ENCODE data around the gene RNF151. TPM values are rescaled to one million over a fixed set of nuclear protein-coding genes. Genes with fewer than 3 reads are reported as not detected.

The RNF151 gene
- total and polyA plus RNA-seq, 2 of the 13 experiments (the other 11 are each of a cell fraction or from before 2014, with no cell fraction given) = not detected

GRCh38 chr16:1963806-1964505 is 2.7 kb upstream of the RNF151 start:
- WGBS (ENCODE audit: low lambda C conversion rate) = 2% methylated on average over 29 of the region's 44 CpGs
- POLR2A ChIA-PET = interaction anchor here (0.5 to 7.4 kb wide), 48 partner anchors 8 to 288 kb away, joined by 3 to 139 read pairs (median 8); partner anchors contain the start of genes ECI1, EME2, FAHD1 and GFER
- no peak for FAIRE-seq
- intact Hi-C loops (cut with micrococcal nuclease; ENCODE audit: unreplicated experiment) = no loop called here
- in situ Hi-C loops (cut with HindIII; ENCODE audit: extremely low pct_ligation_motif_present, low pct_unique_long_range_greater_than_20kb) = no loop called here
- H3K36me3 ChIP-seq (replicated peaks in 1 of 2; ENCODE audit: control insufficient read depth in 1 of 2, insufficient read depth in 2 of 2, low read length in 2 of 2) = peaks cover 3 to 19% of the 10 kb centered on the region in 2 experiments; a peak in 3 of 5 replicates
- CTCF ChIA-PET (ENCODE audit: low intra/inter-chr PET ratio, low total read pairs) = no interaction called here
- H2AFZ ChIP-seq (ENCODE audit: low read length) = no peak overlapping the region
- peaks cover 46% of the 10 kb centered on the region for H3K4me1 ChIP-seq (ENCODE audit: insufficient read depth, low read length)
- H4K20me1 ChIP-seq (ENCODE audit: insufficient read depth, low read length) = peaks cover 34% of the 10 kb centered on the region
- H3K27me3 ChIP-seq (ENCODE audit: control insufficient read depth in 1 of 2, insufficient read depth in 2 of 2, low read length in 2 of 2) = no peaks in the 10 kb centered on the region; a peak in 1 of 5 replicates
- H3K4me3 ChIP-seq (replicated peaks in 1 of 3; ENCODE audit: insufficient read depth in 1 of 3, low read depth in 2 of 3, low read length in 3 of 3) = peak overlapping the region; percentile 84 to 94 (median 92)
- no TSS peak for BruUV-seq (replicated peaks)
- no peaks in the 10 kb centered on the region for H3K9me3 ChIP-seq (ENCODE audit: low read length)
- no peak for ATAC-seq
- peaks cover 43% of the 10 kb centered on the region for H3K79me2 ChIP-seq (ENCODE audit: insufficient read depth, low read length)
- no peak for DNase-seq (ENCODE audit: low spot score)
- peak overlapping the region; percentile 94 for H3K4me2 ChIP-seq (ENCODE audit: low read depth, low read length)
- H3K27ac ChIP-seq (ENCODE audit: extremely low read length, insufficient read depth, low read length) = peak overlapping the region; percentile 88
- H3K9ac ChIP-seq (ENCODE audit: insufficient read depth, low read depth, low read length) = peak overlapping the region; percentile 92
- 0 out of 2 replicates have a peak, but pooled peaks have one; percentile 29 for TF ChIP-seq HBP1 (CRISPR knock-in tag; IDR thresholded peaks at IDR 0.05; ENCODE audit: low read depth)
- 0 out of 2 replicates have a peak, but pooled peaks have one; percentile 3 for TF ChIP-seq HOXA9 (CRISPR knock-in tag; IDR thresholded peaks at IDR 0.05; ENCODE audit: borderline replicate concordance)
- 0 out of 2 replicates have a peak, but pooled peaks have one; percentile 4 for TF ChIP-seq FOSL2 (CRISPR knock-in tag; IDR thresholded peaks at IDR 0.05)
- no peak for TF ChIP-seq LCORL (IDR thresholded peaks at IDR 0.05)
- TF ChIP-seq LCORL (CRISPR knock-in tag; IDR thresholded peaks at IDR 0.05) = no peak
- peak; percentile 12; the same call in 1 of the 2 replicates for TF ChIP-seq ZNF777 (CRISPR knock-in tag; IDR thresholded peaks at IDR 0.05)
- peak; percentile 41 for TF ChIP-seq ASH2L (IDR thresholded peaks at IDR 0.05; ENCODE audit: insufficient read length, low read depth, low read length)
- peak; percentile 32; the same call in 1 of the 3 replicates for TF ChIP-seq MXI1 (IDR thresholded peaks at IDR 0.05; ENCODE audit: borderline replicate concordance, low read depth, low read length)
- TF ChIP-seq JDP2 (CRISPR knock-in tag; IDR thresholded peaks at IDR 0.05; ENCODE audit: borderline replicate concordance) = no peak
- peak; percentile 63 for TF ChIP-seq RBM22 (optimal IDR thresholded peaks at IDR 0.05; ENCODE audit: low read length)
- TF ChIP-seq ZNF670 (CRISPR knock-in tag; IDR thresholded peaks at IDR 0.05; ENCODE audit: borderline replicate concordance) = 0 out of 2 replicates have a peak, but pooled peaks have one; percentile 44
- TF ChIP-seq YEATS2 (CRISPR knock-in tag; IDR thresholded peaks at IDR 0.05; ENCODE audit: borderline replicate concordance) = no peak
- peak; percentile 35; the same call in 1 of the 2 replicates for TF ChIP-seq UBTF (CRISPR knock-in tag; IDR thresholded peaks at IDR 0.05)
- no peak for TF ChIP-seq ATRX (CRISPR knock-in tag; IDR thresholded peaks at IDR 0.05; ENCODE audit: borderline replicate concordance)
- TF ChIP-seq ARNT (IDR thresholded peaks at IDR 0.05) = no peak
- TF ChIP-seq MYPOP (CRISPR knock-in tag; IDR thresholded peaks at IDR 0.05) = 0 out of 2 replicates have a peak, but pooled peaks have one; percentile 16
- 0 out of 4 replicates have a peak, but pooled peaks of 1 of the 2 experiments have one; percentile 24 for TF ChIP-seq POLR2A (IDR thresholded peaks at IDR 0.05; ENCODE audit: insufficient read depth in 1 of 2, low read depth in 2 of 2, low read length in 2 of 2)
- 0 out of 2 replicates have a peak, but pooled peaks have one; percentile 56 for TF ChIP-seq HOXA7 (CRISPR knock-in tag; IDR thresholded peaks at IDR 0.05)
- TF ChIP-seq ZNF605 (CRISPR knock-in tag; IDR thresholded peaks at IDR 0.05) = 0 out of 2 replicates have a peak, but pooled peaks have one; percentile 5
- no peak for TF ChIP-seq ZNF326 (CRISPR knock-in tag; IDR thresholded peaks at IDR 0.05; ENCODE audit: borderline replicate concordance)

Measured in HepG2 (cell line).